HG02870 (cell line): Measurements from ENCODE around the gene RREB1.

Experiments
- ATAC-seq: cut with Tn5 transposase; IDR thresholded peaks from one replicate; pipeline ENCODE4 v1.9.1; 2021; ENCODE audit warnings: mild to moderate bottlenecking, moderate library complexity; ENCODE audit not compliant: unreplicated experiment

RREB1 gene

DNA sequence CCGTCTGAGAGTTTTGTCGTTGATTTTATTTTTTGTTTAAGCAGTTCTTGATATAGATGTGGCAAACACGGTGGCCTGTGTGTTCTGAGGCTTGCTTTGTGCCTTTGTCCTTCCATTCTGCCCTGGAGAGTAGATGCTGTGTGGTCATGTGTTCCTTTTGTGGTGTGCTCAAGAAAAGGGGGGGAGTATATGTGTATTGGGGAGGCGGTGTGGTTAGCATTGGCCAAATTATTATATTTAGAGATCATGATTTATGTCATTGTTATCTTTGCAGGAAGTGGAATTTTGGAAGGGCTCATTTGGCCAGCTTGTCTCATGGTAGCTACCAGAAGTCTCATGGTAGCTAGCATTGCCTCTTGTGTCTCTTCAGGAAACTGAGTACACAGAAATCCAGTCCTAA lies 16.4 kb downstream of the RREB1 start:
- ATAC-seq = no peak

DNA sequence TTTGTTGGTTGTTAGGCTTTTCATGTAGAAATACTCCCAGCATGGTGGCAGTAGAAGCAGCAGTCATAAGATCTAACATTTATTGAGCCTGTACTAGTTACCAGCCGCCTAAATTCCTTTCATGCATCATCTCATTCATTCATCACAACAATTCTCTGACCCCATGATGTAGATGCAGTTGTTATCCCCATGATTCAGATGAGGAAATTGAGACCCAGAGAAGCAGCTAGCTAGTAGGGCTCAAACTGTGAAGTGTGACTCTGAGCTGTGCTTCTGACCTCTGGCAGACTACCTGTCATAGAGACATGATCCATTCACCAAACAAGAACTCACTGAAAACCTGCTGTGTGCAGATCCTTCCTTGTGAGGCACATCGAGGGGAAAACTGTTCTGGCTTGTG lies 16.9 kb downstream of the RREB1 start:
- no peak for ATAC-seq

GRCh38 chr6:7125290-7125689 lies 17.5 kb downstream of the RREB1 start:
- no peak for ATAC-seq

GRCh38 chr6:7126754-7127153 lies 19.0 kb downstream of the RREB1 start:
- no peak for ATAC-seq

- no peak for ATAC-seq
These were observed 19.9 kb downstream of the RREB1 start for GRCh38 chr6:7127680-7128079.

DNA sequence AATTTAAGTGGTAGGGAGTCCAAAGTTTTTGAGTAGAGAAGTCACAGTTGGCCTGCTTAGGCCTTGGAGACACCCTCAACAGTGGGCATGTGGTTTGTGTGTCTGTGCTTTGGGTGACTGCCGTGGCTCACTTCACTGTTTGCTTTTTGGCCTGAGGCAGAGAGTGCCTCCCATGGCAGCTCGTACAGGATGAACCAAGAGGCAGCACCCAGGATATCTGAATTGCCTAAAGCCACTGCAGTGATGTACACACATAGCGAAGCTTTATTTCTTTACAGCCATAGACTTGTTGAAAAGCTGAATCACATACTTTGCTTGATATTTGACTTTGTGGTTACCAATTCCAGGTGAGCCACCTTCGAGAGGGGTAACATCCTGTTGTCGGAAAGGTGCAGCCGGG lies 21.6 kb downstream of the RREB1 start:
- no peak for ATAC-seq

GRCh38 chr6:7129784-7130569 lies 22.2 kb downstream of the RREB1 start:
- ATAC-seq = no peak

GRCh38 chr6:7131390-7131789 lies 23.6 kb downstream of the RREB1 start:
- no peak for ATAC-seq

DNA sequence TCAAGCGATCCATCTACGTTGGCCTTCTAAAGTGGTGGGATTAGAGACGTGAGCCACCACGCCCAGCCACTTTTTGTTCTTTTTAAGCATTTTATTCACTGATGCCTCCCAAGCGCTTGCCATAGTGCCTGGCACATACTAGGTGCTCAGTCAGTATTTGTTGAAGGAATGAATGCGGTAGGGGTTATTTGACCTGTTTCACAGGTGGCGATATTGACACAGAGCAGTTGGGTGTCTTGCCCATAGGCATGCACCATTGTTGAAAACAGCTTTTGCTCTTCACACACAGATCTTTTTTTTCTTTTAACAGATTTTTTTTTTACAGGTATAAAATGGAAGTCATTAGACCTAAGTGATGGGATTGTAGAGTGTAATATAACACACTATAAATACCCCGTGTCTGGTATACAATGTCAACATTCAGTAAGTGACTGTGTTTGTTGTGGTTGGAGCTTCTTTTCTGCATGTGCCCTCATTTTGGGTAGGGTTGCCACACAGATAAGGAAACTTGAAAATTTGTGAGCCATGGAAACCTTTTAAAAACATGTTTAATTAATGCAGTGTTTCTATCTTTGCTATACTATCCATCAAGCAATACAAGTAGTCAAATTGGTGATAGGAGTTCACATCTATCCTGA lies 24.8 kb downstream of the RREB1 start:
- ATAC-seq = no peak

GRCh38 chr6:7134999-7135745 lies 27.4 kb downstream of the RREB1 start:
- ATAC-seq = no peak

DNA sequence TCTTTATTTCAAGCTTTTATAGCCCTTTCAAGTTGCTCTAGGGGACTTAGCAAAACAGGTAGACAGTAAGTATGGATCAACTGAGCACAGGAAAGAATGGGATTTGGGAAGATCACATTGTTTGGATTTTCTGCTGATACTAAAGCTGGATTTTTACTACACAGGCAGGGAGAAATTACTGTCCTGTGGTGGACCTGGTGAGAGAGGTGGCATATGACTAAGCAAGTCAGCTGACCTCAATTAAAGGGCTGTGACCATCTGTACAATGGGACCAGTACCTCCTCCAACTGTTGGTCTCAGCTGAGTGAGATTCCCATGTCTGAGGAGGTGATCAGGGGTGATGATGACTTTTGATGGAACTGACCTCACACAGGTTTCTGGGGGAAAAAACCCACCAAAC lies 28.0 kb downstream of the RREB1 start:
- no peak for ATAC-seq

DNA sequence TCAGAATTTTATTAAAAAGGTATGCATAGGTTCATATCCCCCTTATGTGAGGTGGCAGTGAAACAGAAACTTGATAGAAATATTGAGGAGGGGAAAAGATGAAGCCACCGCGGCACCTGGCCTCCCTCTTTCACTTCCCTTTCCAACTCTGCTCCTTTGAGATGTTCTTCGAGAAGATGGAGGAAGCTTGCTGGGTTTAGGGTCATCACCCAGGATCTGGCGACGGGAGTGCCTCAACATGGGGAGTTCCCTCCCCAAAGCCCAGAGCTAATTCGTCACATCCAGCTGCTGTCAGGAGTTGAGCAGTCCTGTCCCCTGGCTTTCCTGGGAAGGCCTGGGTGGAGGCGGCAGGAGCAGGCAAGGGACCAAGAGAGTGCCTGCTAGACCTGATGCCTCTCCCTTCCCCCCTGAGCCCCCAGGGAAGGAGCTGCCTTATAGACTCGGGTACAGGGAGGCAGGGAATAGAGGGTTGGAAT lies 29.1 kb downstream of the RREB1 start:
- ATAC-seq = peak; percentile 36

- ATAC-seq = peak; percentile 49
These were observed 29.7 kb downstream of the RREB1 start for GRCh38 chr6:7137335-7138045.

DNA sequence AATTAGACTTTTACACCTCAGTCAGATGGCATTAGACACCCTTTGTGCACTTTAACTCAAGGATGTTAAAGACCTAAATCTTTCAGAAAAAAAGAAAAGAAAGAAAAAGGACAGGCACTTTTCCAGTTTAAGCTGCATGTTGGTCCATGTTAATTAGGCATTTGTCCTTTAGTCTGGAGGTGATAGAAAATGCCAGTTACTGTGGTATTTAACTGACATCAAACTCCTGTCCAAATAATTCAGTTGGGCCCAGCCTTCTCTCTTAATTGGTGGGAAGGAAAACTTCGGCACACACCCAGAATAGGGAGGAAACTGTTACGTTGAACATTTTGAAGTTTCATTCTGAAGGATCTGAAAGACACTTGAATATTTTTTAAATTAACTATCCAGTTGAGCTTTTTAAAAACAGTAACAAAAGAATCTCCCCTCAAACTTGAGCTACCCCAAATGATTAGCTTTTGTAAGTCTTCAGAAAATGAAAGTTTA lies 30.3 kb downstream of the RREB1 start:
- no peak for ATAC-seq

DNA sequence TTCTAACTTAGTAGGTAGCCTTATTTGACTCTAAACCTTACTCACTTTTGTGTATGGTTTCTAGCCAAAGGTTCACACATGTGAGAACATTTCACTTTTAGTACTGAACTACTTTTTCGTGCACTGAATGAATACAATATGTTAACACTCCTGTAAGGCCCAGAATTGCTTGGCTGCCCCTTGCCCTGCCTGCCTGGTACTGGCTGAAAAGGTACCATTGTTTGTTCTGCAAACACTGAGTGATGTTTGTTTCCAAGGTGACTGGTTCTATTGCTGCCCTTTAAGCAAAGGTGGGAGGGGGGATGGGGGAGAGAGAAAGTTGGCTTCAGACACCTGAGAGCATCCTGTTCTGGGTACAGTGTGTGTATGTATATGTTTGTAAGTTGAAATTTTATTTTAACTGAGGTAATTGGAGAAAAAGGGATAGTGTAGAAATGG lies 31.2 kb downstream of the RREB1 start:
- no peak for ATAC-seq

DNA sequence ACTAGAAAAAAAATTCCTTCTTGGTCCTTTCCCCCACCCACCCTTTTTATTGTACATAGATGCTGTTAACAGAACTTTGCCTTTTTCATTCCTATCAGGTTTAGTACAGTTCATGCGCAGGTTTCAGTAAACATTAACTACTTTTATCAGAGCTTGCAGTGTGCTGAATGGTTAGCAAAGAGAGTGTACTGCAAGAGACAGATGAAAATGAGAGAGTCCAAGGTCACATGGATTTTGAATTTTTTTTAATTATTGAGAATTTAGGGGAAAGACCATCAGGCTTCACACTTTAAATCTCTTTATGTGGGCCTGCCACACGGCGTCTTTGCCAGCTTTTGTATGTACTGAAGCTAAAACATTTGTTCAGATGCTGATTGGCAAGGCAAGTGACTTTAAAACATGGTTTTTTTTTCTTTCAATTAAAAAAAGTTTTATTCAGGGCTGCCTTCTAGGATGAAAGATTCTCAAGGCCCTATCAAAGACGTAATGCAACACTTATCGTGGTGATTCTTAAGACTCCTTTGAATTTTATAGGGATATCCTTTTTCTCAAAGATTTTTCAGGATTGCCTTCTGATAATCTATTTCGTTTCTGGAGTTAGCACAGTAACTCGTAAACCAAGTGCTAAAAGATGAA lies 32.2 kb downstream of the RREB1 start:
- no peak for ATAC-seq

GRCh38 chr6:7140631-7141378 lies 33.0 kb downstream of the RREB1 start:
- peak; percentile 38 for ATAC-seq

DNA sequence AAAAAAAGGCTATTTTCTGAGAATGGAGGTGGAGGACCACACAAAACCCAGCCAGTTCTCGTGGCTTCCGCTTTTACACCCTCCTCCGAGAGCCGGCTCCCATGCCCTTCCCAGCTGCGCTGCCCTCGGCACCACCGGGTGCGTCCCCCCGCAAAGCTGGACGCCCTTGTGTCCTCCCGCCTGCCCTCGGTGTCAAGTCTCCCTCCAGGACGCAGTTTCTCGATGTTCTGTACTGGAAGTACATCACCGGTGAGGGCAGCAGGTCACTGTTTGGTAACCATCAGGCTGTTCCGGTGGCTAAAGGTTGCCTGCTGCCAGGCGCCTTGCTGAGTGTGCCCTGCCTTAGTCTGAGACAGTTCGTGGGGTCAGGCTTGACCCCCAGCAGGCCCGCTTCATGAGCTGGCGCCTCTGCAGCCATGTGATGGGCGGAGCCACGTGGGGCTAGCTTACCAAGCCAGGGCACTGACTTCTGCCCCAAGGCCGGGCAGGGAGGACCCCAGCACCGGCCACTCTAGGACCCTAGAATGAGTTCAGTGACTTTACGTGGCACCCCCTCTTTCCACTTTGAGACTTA lies 34.6 kb downstream of the RREB1 start:
- no peak for ATAC-seq

DNA sequence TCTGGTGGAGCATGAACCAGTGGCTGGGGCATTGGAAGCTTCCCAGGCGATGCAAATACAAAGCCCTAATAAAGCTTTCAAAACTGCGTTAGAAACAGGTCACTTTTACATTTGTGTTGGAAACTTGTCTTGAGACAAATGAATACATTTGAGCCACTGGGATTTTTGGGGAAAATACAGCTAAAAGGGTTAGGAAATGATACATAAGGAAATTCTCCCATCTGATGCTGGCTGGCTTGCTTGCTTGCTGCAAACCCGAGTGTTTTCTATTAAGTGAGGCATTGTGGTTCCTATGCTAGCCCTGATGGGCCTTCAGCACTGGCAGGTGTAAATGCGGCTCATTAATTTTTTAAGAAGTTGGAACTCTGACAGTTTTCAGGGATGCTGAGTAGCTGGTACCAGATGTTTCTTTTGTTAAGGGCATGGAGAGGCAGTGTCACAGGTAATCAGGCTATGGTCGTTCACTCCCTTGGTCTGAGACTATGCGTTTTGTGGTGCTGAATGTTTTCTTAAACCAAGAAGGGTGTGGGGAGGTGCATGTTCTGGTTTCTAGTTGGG lies 35.2 kb downstream of the RREB1 start:
- peak; percentile 36 for ATAC-seq
